CD4-positive, alpha-beta T cell treated with Interleukin-17A for 4 hours (primary cell): ENCODE measurements around the gene ZDHHC9.
"Not testable (repeated sequence)": the region's sequence is repeated elsewhere in the genome, so short reads cannot be mapped to it uniquely, and the experiment has no call there.

ENCODE experiments used
- DNase-seq: peaks from one replicate; pipeline ENCODE4 v3.0.0-alpha.2; 2020; ENCODE audit warnings: mixed read lengths

Gene ZDHHC9

GRCh38 chrX:129843459-129844306 is at the start of gene ZDHHC9:
TSS of gene ZDHHC9 (minus strand) at chrX:129843886. CDS start at chrX:129841945, 1,941 bp downstream.
- peak; percentile 85 for DNase-seq

GRCh38 chrX:129877401-129877800 is 33.7 kb upstream of the ZDHHC9 start:
- DNase-seq: no peak

GRCh38 chrX:129876771-129877305 is 33.2 kb upstream of the ZDHHC9 start:
- DNase-seq: no peak

DNA sequence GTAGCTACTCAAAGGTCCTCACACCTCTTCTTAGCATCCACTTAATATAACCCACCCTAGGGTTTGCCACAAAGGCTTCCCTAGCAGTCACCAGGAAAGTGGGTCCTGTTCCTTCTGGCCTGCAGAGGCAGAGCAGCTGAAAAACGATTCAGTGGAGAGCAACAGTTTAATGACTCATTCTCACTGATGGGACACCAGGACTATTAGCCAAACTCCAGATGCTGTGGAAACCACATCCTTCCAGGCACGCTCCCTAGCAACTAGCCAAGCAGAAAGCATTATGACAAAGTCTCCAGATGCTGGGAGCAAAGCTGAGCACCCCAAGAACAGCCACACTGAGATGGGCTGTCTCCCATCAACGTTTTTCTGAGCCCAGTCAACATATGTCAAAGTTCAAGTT is 32.0 kb upstream of the ZDHHC9 start:
- no peak for DNase-seq

- DNase-seq: no peak
These were observed 28.8 kb upstream of the ZDHHC9 start for GRCh38 chrX:129872524-129872923.

DNA sequence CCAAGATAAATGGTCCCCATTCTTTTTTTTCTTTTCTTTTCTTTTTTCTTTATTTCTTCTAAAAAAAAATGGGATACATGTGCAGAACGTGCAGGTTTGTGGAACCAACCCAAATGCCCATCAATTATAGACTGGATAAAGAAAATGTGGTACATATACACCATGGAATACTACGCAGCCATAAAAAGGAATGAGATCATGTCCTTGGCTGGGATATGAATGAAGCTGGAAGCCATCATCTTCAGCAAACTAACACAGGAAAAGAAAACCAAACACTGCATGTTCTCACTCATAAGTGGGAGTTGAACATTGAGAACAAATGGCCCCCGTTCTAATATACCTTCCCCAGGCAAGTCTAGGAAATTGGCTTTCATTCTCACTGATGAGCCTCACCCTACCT is 22.6 kb upstream of the ZDHHC9 start:
- not testable (repeated sequence) for DNase-seq

- DNase-seq: not testable (repeated sequence)
These were observed 15.4 kb upstream of the ZDHHC9 start for GRCh38 chrX:129859134-129859533.

DNA sequence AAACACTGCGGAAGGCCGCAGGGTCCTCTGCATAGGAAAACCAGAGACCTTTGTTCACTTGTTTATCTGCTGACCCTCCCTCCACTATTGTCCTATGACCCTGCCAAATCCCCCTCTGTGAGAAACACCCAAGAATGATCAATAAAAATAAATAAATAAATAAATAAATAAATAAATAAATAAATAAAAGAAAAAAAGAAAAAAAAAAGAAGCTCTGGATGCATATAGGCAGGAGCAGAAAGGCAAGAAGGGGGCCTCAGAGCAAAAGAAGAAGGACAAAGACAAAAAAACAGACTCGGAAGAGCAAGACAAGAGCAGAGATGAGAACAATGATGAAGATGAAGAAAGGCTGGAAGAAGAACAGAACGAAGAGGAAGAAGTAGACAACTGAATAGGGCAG is 8.1 kb upstream of the ZDHHC9 start:
- not testable (repeated sequence) for DNase-seq

- DNase-seq: peak; percentile 33
These were observed 3.0 kb upstream of the ZDHHC9 start for GRCh38 chrX:129846716-129847115.

- DNase-seq: no peak
These were observed 2.0 kb upstream of the ZDHHC9 start for GRCh38 chrX:129845616-129846190.

DNA sequence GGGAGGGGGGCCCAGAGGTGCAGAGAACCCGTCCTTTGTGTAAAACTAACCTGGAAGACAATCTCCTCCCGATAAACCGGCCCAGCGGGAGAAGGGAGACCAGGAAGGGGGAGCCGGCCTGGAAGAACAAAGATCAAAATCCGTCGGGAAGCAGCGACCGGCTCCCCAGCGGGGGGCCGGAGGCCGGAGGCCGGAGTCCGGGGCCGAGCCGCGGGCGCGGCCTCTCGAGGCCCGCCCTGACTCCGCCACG is 552 bp downstream of the ZDHHC9 start:
- no peak for DNase-seq

GRCh38 chrX:129842510-129843208 is 1.0 kb downstream of the ZDHHC9 start:
- peak; percentile 11 for DNase-seq

DNA sequence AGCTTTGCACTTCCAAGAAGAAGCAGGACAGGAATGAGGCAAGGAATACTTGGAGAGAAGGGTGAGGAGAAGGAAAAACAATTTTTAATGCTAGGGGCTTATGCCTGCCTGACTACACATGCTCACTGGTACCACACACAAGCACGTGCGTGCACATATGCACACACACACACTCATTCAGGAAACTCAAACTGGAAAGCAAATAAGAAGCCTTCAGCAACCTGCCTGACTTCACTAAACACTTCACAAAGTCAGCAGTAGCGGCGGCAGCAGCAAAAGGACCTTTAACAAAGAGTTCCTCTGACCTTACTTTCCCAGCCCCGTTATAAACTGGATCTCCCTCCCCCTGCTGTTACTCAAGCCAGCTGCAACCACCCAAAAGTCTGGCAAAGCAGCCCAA is 3.3 kb downstream of the ZDHHC9 start:
- no peak for DNase-seq

GRCh38 chrX:129836827-129837226 is 6.9 kb downstream of the ZDHHC9 start:
- DNase-seq: no peak

GRCh38 chrX:129833153-129833990 is 10.3 kb downstream of the ZDHHC9 start:
- DNase-seq: no peak

GRCh38 chrX:129831091-129831885 is 12.4 kb downstream of the ZDHHC9 start:
- DNase-seq: no peak

DNA sequence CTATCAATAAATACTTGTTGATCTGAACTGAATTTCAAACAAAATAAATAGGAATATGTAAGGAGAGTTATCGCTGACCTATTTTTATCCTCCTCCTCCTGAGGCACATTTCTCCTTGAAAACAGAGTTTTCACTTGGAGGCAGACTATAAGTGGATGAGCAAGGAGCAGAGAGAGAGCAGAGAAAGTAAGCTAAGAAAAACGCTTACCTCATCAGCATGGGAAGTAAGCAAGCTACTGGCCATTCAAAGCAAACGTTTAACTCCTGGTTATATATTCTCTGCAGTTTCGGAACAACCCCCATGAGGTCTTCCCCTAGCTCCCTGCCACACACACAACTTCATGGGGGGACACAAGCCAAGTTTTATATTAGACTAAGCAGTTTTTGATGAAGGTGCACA is 13.2 kb downstream of the ZDHHC9 start:
- DNase-seq: no peak

DNA sequence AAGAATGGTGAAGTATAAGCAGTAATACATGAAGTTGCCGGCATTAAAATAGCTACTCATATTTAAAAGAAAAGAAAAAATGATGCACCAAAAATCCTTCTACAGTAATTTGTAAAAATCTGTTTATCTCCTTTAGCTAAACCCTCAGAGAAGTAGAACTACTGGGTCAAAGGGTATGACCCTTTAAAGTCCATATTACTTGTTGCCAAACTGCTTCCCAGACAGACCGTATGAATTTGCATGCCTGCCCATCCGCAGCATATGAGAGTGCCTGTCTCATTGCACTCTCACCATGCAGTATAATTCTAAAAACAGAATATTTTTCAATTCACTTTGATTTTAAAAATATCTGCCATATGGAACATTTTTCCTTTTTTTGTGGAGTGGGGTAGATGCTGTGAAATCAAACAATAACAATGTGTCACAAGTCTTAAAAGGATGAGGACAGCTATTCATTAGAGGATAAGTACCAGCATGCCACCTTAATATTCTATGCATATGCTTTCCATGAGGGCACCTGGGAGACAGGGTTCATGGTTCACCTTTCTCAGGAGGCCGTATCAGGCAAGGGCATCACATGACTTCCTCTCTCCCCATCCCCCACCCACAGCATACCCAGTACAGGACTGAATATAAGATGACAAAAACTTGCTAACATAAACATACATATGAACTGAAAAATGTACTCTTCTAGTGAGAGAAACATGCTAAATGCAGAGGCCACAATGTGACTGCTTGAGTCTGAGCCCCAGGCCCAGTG is 17.8 kb downstream of the ZDHHC9 start:
- DNase-seq: peak; percentile 49

DNA sequence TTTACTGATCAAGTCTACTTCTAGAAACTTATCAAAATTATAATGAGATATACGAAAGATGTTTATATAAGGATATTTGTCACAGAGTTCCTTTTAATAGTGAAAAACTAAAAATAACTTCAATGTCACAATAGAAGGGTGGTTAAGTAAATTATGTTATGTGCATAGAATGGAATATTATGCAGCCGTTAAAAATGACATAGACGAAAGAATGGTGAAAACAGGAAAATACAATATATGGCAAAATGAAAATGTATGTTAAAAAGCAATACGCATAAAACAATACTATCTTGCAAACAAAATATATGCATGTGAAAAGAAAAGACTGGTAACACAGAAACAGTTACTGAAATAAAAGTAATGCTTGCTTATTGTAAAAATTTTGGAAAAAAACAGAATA is 19.1 kb downstream of the ZDHHC9 start:
- no peak for DNase-seq

GRCh38 chrX:129823522-129823921 is 20.2 kb downstream of the ZDHHC9 start:
- DNase-seq: peak; percentile 16

DNA sequence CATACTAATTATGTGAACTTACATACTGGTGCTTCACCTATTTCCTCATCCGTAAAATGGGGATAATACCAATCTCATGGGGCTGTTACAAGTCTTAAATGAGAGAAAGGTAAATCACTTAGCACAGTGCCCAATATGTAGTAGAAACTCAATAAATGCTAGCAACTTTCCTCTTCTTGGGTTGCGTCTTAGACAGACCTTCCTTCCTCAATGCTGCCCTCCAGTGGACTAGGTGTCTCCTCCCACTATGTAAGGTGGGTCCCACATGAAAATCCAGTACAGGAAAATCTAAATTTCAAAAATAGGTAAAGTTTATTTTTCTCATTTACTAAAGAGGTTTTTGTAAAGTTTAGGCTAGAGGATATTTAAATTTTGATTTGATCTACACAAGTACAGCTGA is 20.6 kb downstream of the ZDHHC9 start:
- DNase-seq: peak; percentile 74
